ENCODE results near the gene AXIN1. TPM values are rescaled to one million over a fixed set of nuclear protein-coding genes. Genes with fewer than 3 reads are reported as not detected.
A peak's percentile ranks its signal among the peaks of the same experiment; 100 is the strongest.
"Not testable (repeated sequence)": the region's sequence is repeated elsewhere in the genome, so short reads cannot be mapped to it uniquely, and the experiment has no call there.

AXIN1 gene
- total RNA-seq, 1 donor from 2014 or later = 27.9 TPM

GRCh38 chr16:262121-262745 lies 90.3 kb downstream of the AXIN1 start:
- Mint-ChIP-seq H3K27me3 (no peaks in the 10 kb centered on the region), H3K9me3 (no peaks in the 10 kb centered on the region), H3K4me3 (no peak overlapping the region), H3K4me1 (no peaks in the 10 kb centered on the region), H3K36me3 (ENCODE audit: low read depth) (no peaks in the 10 kb centered on the region), H3K27ac (no peak overlapping the region)
- intact Hi-C loops (cut with micrococcal nuclease) = no loop called here
- DNase-seq = no peak

GRCh38 chr16:261031-261691 lies 91.4 kb downstream of the AXIN1 start:
- intact Hi-C loops (cut with micrococcal nuclease) = no loop called here
- DNase-seq = no peak
- no peak overlapping the region for H3K27ac Mint-ChIP-seq
- no peak overlapping the region for H3K4me3 Mint-ChIP-seq
- H3K27me3 Mint-ChIP-seq = no peaks in the 10 kb centered on the region
- no peaks in the 10 kb centered on the region for H3K4me1 Mint-ChIP-seq
- peaks cover under 1% of the 10 kb centered on the region for H3K36me3 Mint-ChIP-seq (ENCODE audit: low read depth)
- no peaks in the 10 kb centered on the region for H3K9me3 Mint-ChIP-seq

- H3K4me1 Mint-ChIP-seq = peaks cover 2% of the 10 kb centered on the region
- H3K27me3 Mint-ChIP-seq = no peaks in the 10 kb centered on the region
- H3K27ac Mint-ChIP-seq = no peak overlapping the region
- no peak for DNase-seq
- no peaks in the 10 kb centered on the region for H3K9me3 Mint-ChIP-seq
- no peak overlapping the region for H3K4me3 Mint-ChIP-seq
- H3K36me3 Mint-ChIP-seq (ENCODE audit: low read depth) = peaks cover 5% of the 10 kb centered on the region
- intact Hi-C loops (cut with micrococcal nuclease) = no loop called here
Measured at GRCh38 chr16:260326-260725, 92.2 kb downstream of the AXIN1 start.

- H3K4me3 Mint-ChIP-seq = no peak overlapping the region
- intact Hi-C loops (cut with micrococcal nuclease) = no loop called here
- no peaks in the 10 kb centered on the region for H3K27me3 Mint-ChIP-seq
Measured at GRCh38 chr16:259814-260253, 92.7 kb downstream of the AXIN1 start.

GRCh38 chr16:259226-259625 lies 93.3 kb downstream of the AXIN1 start:
- Mint-ChIP-seq H3K9me3 (no peaks in the 10 kb centered on the region), H3K36me3 (ENCODE audit: low read depth) (peaks cover 8% of the 10 kb centered on the region), H3K27me3 (no peaks in the 10 kb centered on the region), H3K4me1 (peaks cover 5% of the 10 kb centered on the region), H3K27ac (no peak overlapping the region), H3K4me3 (no peak overlapping the region)
- no peak for DNase-seq
- intact Hi-C loops (cut with micrococcal nuclease) = no loop called here

More at GRCh38 chr16:259814-260253, 92.7 kb downstream of the AXIN1 start:
- H3K4me1 Mint-ChIP-seq = peaks cover 4% of the 10 kb centered on the region
- no peak for DNase-seq
- no peaks in the 10 kb centered on the region for H3K9me3 Mint-ChIP-seq
- peaks cover 8% of the 10 kb centered on the region for H3K36me3 Mint-ChIP-seq (ENCODE audit: low read depth)
- H3K27ac Mint-ChIP-seq = no peak overlapping the region

GRCh38 chr16:258091-258490 lies 94.4 kb downstream of the AXIN1 start:
- peaks cover 11% of the 10 kb centered on the region for H3K4me1 Mint-ChIP-seq
- DNase-seq; H3K36me3 Mint-ChIP-seq (ENCODE audit: low read depth); intact Hi-C loops (cut with micrococcal nuclease); H3K27ac Mint-ChIP-seq; H3K4me3 Mint-ChIP-seq; H3K27me3 Mint-ChIP-seq; H3K9me3 Mint-ChIP-seq: not testable (repeated sequence)

- peaks cover 13% of the 10 kb centered on the region for H3K36me3 Mint-ChIP-seq (ENCODE audit: low read depth)
- H3K27ac Mint-ChIP-seq = peak overlapping the region; percentile 34
- no peak for DNase-seq
- H3K27me3 Mint-ChIP-seq = no peaks in the 10 kb centered on the region
- no peak overlapping the region for H3K4me3 Mint-ChIP-seq
- H3K9me3 Mint-ChIP-seq = no peaks in the 10 kb centered on the region
- intact Hi-C loops (cut with micrococcal nuclease) = no loop called here
- peaks cover 23% of the 10 kb centered on the region for H3K4me1 Mint-ChIP-seq
Measured at GRCh38 chr16:255183-255582, 97.3 kb downstream of the AXIN1 start.

GRCh38 chr16:254461-254860 lies 98.1 kb downstream of the AXIN1 start:
- DNase-seq = no peak
- no peaks in the 10 kb centered on the region for H3K27me3 Mint-ChIP-seq
- H3K9me3 Mint-ChIP-seq = no peaks in the 10 kb centered on the region
- peak overlapping the region; percentile 50 for H3K4me3 Mint-ChIP-seq
- intact Hi-C loops (cut with micrococcal nuclease) = no loop called here
- peaks cover 23% of the 10 kb centered on the region for H3K4me1 Mint-ChIP-seq
- peaks cover 13% of the 10 kb centered on the region for H3K36me3 Mint-ChIP-seq (ENCODE audit: low read depth)
- H3K27ac Mint-ChIP-seq = no peak overlapping the region

- intact Hi-C loops (cut with micrococcal nuclease) = no loop called here
Measured at GRCh38 chr16:253833-254232, 98.7 kb downstream of the AXIN1 start.

GRCh38 chr16:252366-253337 lies 99.9 kb downstream of the AXIN1 start:
- peak; percentile 77 for DNase-seq
- peak overlapping the region; percentile 92 for H3K27ac Mint-ChIP-seq
- peaks cover 13% of the 10 kb centered on the region for H3K36me3 Mint-ChIP-seq (ENCODE audit: low read depth)
- intact Hi-C loops (cut with micrococcal nuclease) = loop anchor here (1.0 kb wide), 1 partner anchor 17 kb away; no protein-coding TSS in a partner anchor
- peak overlapping the region; percentile 83 for H3K4me3 Mint-ChIP-seq
- H3K27me3 Mint-ChIP-seq = no peaks in the 10 kb centered on the region
- H3K9me3 Mint-ChIP-seq = no peaks in the 10 kb centered on the region
- H3K4me1 Mint-ChIP-seq = peaks cover 23% of the 10 kb centered on the region

More at GRCh38 chr16:253833-254232, 98.7 kb downstream of the AXIN1 start:
- peaks cover 23% of the 10 kb centered on the region for H3K4me1 Mint-ChIP-seq
- peaks cover 13% of the 10 kb centered on the region for H3K36me3 Mint-ChIP-seq (ENCODE audit: low read depth)
- H3K9me3 Mint-ChIP-seq = no peaks in the 10 kb centered on the region
- H3K27me3 Mint-ChIP-seq = no peaks in the 10 kb centered on the region
- DNase-seq = peak; percentile 66
- peak overlapping the region; percentile 50 for H3K4me3 Mint-ChIP-seq
- H3K27ac Mint-ChIP-seq = peak overlapping the region; percentile 41

GRCh38 chr16:249431-249830 lies 103.1 kb downstream of the AXIN1 start:
- peaks cover 5% of the 10 kb centered on the region for H3K36me3 Mint-ChIP-seq (ENCODE audit: low read depth)
- DNase-seq = no peak
- peaks cover 19% of the 10 kb centered on the region for H3K4me1 Mint-ChIP-seq
- no peak overlapping the region for H3K4me3 Mint-ChIP-seq
- H3K27ac Mint-ChIP-seq = no peak overlapping the region
- H3K27me3 Mint-ChIP-seq = no peaks in the 10 kb centered on the region
- intact Hi-C loops (cut with micrococcal nuclease) = no loop called here
- no peaks in the 10 kb centered on the region for H3K9me3 Mint-ChIP-seq

- H3K36me3 Mint-ChIP-seq (ENCODE audit: low read depth) = no peaks in the 10 kb centered on the region
- H3K4me3 Mint-ChIP-seq = no peak overlapping the region
- no peak overlapping the region for H3K27ac Mint-ChIP-seq
- peaks cover 4% of the 10 kb centered on the region for H3K4me1 Mint-ChIP-seq
- intact Hi-C loops (cut with micrococcal nuclease) = no loop called here
- H3K9me3 Mint-ChIP-seq = no peaks in the 10 kb centered on the region
- H3K27me3 Mint-ChIP-seq = no peaks in the 10 kb centered on the region
- no peak for DNase-seq
Measured at GRCh38 chr16:247027-247426, 105.5 kb downstream of the AXIN1 start.

- H3K4me3 Mint-ChIP-seq = no peak overlapping the region
- H3K4me1 Mint-ChIP-seq = peaks cover 3% of the 10 kb centered on the region
- intact Hi-C loops (cut with micrococcal nuclease) = no loop called here
- no peaks in the 10 kb centered on the region for H3K36me3 Mint-ChIP-seq (ENCODE audit: low read depth)
- no peak overlapping the region for H3K27ac Mint-ChIP-seq
- no peaks in the 10 kb centered on the region for H3K27me3 Mint-ChIP-seq
- no peaks in the 10 kb centered on the region for H3K9me3 Mint-ChIP-seq
- no peak for DNase-seq
Measured at GRCh38 chr16:245105-245504, 107.4 kb downstream of the AXIN1 start.

GRCh38 chr16:243348-243747 lies 109.2 kb downstream of the AXIN1 start:
- no peak for DNase-seq
- Mint-ChIP-seq H3K27me3 (peaks cover 4% of the 10 kb centered on the region), H3K4me3 (no peak overlapping the region), H3K4me1 (peaks cover 7% of the 10 kb centered on the region), H3K36me3 (ENCODE audit: low read depth) (no peaks in the 10 kb centered on the region), H3K9me3 (no peaks in the 10 kb centered on the region), H3K27ac (no peak overlapping the region)
- intact Hi-C loops (cut with micrococcal nuclease) = no loop called here
